LNCaP clone FGC (cell line): ENCODE data around the gene MAP4.

Experiments
- DNase-seq: peaks from one replicate; pipeline ENCODE4 v3.0.0-alpha.2; 2011; ENCODE audit warnings: low read depth
- H3K4me3 ChIP-seq: 2 replicates; pipeline ENCODE4 v1.5.1; 2011; ENCODE audit warnings: mild to moderate bottlenecking, low read depth, low read length, control low read depth
- TF ChIP-seq, protein P1 (sequence below): IDR thresholded peaks from 2 replicates; pipeline ENCODE4 v1.5.1; 2012; ENCODE audit warnings: mild to moderate bottlenecking; ENCODE audit not compliant: control insufficient read depth, insufficient read depth; ENCODE audit errors: extremely low read depth

The MAP4 gene

DNA sequence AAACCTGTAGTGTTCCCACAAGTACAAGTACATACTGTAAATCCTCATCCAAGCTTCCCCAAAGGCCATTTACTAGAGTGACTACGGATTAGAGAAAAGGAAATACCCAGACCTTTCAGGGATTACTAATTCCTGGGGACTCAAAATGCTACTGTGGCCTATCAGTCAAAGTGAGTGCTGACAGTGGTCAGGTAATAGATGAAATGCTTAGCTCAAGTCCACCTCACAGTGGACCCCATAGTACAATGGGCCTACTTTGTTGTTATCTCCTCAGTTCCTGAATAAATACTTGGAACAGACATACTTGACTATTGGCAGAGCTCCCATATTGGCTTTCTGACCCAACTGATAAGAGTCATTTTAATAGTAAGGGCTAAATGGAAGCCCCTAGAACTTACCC is 61.6 kb downstream of the MAP4 start:
- TF ChIP-seq, protein P1, sequence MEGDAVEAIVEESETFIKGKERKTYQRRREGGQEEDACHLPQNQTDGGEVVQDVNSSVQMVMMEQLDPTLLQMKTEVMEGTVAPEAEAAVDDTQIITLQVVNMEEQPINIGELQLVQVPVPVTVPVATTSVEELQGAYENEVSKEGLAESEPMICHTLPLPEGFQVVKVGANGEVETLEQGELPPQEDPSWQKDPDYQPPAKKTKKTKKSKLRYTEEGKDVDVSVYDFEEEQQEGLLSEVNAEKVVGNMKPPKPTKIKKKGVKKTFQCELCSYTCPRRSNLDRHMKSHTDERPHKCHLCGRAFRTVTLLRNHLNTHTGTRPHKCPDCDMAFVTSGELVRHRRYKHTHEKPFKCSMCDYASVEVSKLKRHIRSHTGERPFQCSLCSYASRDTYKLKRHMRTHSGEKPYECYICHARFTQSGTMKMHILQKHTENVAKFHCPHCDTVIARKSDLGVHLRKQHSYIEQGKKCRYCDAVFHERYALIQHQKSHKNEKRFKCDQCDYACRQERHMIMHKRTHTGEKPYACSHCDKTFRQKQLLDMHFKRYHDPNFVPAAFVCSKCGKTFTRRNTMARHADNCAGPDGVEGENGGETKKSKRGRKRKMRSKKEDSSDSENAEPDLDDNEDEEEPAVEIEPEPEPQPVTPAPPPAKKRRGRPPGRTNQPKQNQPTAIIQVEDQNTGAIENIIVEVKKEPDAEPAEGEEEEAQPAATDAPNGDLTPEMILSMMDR = no peak
- no peak overlapping the region for H3K4me3 ChIP-seq
- no peak for DNase-seq

GRCh38 chr3:47950453-47951169 is 65.6 kb downstream of the MAP4 start:
- H3K4me3 ChIP-seq = no peak overlapping the region
- TF ChIP-seq, protein P1 = no peak
- DNase-seq = no peak

GRCh38 chr3:47949979-47950378 is 66.2 kb downstream of the MAP4 start:
- DNase-seq = no peak
- TF ChIP-seq, protein P1 = no peak

GRCh38 chr3:47940232-47940631 is 76.0 kb downstream of the MAP4 start:
- TF ChIP-seq, protein P1 = no peak
- H3K4me3 ChIP-seq = no peak overlapping the region
- no peak for DNase-seq

More at GRCh38 chr3:47949979-47950378, 66.2 kb downstream of the MAP4 start:
- H3K4me3 ChIP-seq = no peak overlapping the region

DNA sequence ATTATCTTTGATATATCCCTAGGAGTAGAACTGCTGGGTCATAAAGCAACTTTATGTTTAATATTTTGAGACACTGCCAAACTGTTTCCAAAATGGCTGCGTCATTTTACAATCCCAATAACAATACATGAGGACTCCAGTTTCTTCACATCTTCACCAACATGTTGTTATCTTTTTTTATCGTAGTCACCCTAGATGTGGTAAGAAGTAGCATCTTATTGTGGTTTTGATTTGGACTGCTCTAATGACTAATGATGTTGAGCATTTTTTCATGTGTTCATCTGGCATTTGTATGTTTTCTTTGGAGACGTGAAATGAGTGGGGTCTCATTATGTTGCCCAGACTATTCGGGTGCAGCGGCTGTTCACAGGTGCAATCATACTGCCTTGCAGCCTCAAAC is 83.8 kb downstream of the MAP4 start:
- no peak overlapping the region for H3K4me3 ChIP-seq
- TF ChIP-seq, protein P1 = no peak
- no peak for DNase-seq

- no peak overlapping the region for H3K4me3 ChIP-seq
- TF ChIP-seq, protein P1 = no peak
- DNase-seq = no peak
These were observed 85.2 kb downstream of the MAP4 start for GRCh38 chr3:47930979-47931378.

- no peak overlapping the region for H3K4me3 ChIP-seq
- TF ChIP-seq, protein P1 = no peak
- DNase-seq = no peak
These were observed 99.5 kb downstream of the MAP4 start for GRCh38 chr3:47916696-47917095.
